ENCODE results near the gene TWIST2. TPM values are rescaled to one million over a fixed set of nuclear protein-coding genes. Genes with fewer than 3 reads are reported as not detected.

Gene TWIST2
- total RNA-seq, 2 donors from 2014 or later, result 1.9 TPM; not detected in 1

DNA sequence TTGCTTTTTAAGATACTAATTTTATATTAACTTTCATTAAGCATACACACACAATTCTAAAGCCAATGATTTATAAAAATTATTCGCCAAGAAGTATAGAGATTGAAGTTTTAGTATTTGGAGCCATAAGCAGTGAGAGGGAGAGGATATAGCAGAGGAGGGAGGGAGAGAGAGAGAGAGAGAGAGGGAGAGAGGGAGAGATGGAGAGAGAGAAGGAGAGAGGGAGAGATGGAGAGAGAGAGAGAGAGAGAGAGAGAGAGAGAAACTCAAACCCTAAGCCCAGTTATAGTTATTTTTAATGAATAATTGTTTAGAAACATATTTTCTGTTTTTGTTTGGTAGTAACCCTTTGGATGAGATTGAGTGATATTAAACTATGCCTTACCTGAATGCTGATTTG is 5.3 kb downstream of the TWIST2 start:
- Histone ChIP-seq H3K9ac (ENCODE audit: extremely low read depth, low read length, poor library complexity, severe bottlenecking) (no peak overlapping the region), H3K36me3 (ENCODE audit: control insufficient read depth, insufficient read depth, low read length) (no peaks in the 10 kb centered on the region), H3K9me3 (ENCODE audit: control insufficient read depth, low read length) (no peaks in the 10 kb centered on the region), H3K4me3 (ENCODE audit: low read length) (no peak overlapping the region), H3K27ac (ENCODE audit: low read depth, low read length) (no peak overlapping the region), H3K4me1 (ENCODE audit: control insufficient read depth, insufficient read depth, low read length) (no peaks in the 10 kb centered on the region), H3K27me3 (ENCODE audit: control insufficient read depth, insufficient read depth, low read length, poor library complexity, severe bottlenecking) (peaks cover 56% of the 10 kb centered on the region)
- peaks cover 43% of the 10 kb centered on the region for H3K27me3 Mint-ChIP-seq (ENCODE audit: insufficient read depth)
- TF ChIP-seq, protein P1, sequence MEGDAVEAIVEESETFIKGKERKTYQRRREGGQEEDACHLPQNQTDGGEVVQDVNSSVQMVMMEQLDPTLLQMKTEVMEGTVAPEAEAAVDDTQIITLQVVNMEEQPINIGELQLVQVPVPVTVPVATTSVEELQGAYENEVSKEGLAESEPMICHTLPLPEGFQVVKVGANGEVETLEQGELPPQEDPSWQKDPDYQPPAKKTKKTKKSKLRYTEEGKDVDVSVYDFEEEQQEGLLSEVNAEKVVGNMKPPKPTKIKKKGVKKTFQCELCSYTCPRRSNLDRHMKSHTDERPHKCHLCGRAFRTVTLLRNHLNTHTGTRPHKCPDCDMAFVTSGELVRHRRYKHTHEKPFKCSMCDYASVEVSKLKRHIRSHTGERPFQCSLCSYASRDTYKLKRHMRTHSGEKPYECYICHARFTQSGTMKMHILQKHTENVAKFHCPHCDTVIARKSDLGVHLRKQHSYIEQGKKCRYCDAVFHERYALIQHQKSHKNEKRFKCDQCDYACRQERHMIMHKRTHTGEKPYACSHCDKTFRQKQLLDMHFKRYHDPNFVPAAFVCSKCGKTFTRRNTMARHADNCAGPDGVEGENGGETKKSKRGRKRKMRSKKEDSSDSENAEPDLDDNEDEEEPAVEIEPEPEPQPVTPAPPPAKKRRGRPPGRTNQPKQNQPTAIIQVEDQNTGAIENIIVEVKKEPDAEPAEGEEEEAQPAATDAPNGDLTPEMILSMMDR (conservative IDR thresholded peaks at IDR 0.05), result no peak
- no peaks in the 10 kb centered on the region for H3K36me3 Mint-ChIP-seq (ENCODE audit: low read depth)
- H3K9me3 Mint-ChIP-seq, result no peaks in the 10 kb centered on the region
- no peak overlapping the region for H3K27ac Mint-ChIP-seq
- no peak overlapping the region for H3K4me3 Mint-ChIP-seq
- whole genome bisulfite sequencing, 2 experiments (ENCODE audit: insufficient coverage in 1 of 2, insufficient read length in 1 of 2), result 93% methylated on average over 1 of the region's 1 CpG; no CpG with 5 or more reads in 1 of the 2 experiments
- no peak for DNase-seq
- no peaks in the 10 kb centered on the region for H3K4me1 Mint-ChIP-seq

GRCh38 chr2:238853721-238854120 is 5.8 kb downstream of the TWIST2 start:
- H3K4me1 Mint-ChIP-seq, result no peaks in the 10 kb centered on the region
- Histone ChIP-seq H3K36me3 (ENCODE audit: control insufficient read depth, insufficient read depth, low read length) (no peaks in the 10 kb centered on the region), H3K4me1 (ENCODE audit: control insufficient read depth, insufficient read depth, low read length) (no peaks in the 10 kb centered on the region), H3K9me3 (ENCODE audit: control insufficient read depth, low read length) (no peaks in the 10 kb centered on the region), H3K27ac (ENCODE audit: low read depth, low read length) (no peak overlapping the region), H3K9ac (ENCODE audit: extremely low read depth, low read length, poor library complexity, severe bottlenecking) (no peak overlapping the region), H3K27me3 (ENCODE audit: control insufficient read depth, insufficient read depth, low read length, poor library complexity, severe bottlenecking) (peaks cover 51% of the 10 kb centered on the region), H3K4me3 (ENCODE audit: low read length) (no peak overlapping the region)
- H3K27me3 Mint-ChIP-seq (ENCODE audit: insufficient read depth), result peaks cover 39% of the 10 kb centered on the region
- no peak overlapping the region for H3K4me3 Mint-ChIP-seq
- TF ChIP-seq, protein P1 (conservative IDR thresholded peaks at IDR 0.05), result no peak
- WGBS, 2 experiments (ENCODE audit: insufficient coverage in 1 of 2, insufficient read length in 1 of 2), result 95% methylated on average over 4 to 9 of the region's 9 CpGs
- DNase-seq, result no peak
- H3K9me3 Mint-ChIP-seq, result no peaks in the 10 kb centered on the region
- no peak overlapping the region for H3K27ac Mint-ChIP-seq
- H3K36me3 Mint-ChIP-seq (ENCODE audit: low read depth), result no peaks in the 10 kb centered on the region

- no peaks in the 10 kb centered on the region for H3K9me3 ChIP-seq (ENCODE audit: control insufficient read depth, low read length)
- peak; percentile 31 for DNase-seq
- peaks cover 46% of the 10 kb centered on the region for H3K27me3 ChIP-seq (ENCODE audit: control insufficient read depth, insufficient read depth, low read length, poor library complexity, severe bottlenecking)
- Mint-ChIP-seq H3K4me1 (no peaks in the 10 kb centered on the region), H3K27ac (no peak overlapping the region), H3K9me3 (no peaks in the 10 kb centered on the region), H3K36me3 (ENCODE audit: low read depth) (no peaks in the 10 kb centered on the region), H3K4me3 (no peak overlapping the region), H3K27me3 (ENCODE audit: insufficient read depth) (peaks cover 33% of the 10 kb centered on the region)
- 78 to 83% methylated on average over 5 to 8 of the region's 8 CpGs for WGBS, 2 experiments (ENCODE audit: insufficient coverage in 1 of 2, insufficient read length in 1 of 2)
- H3K9ac ChIP-seq (ENCODE audit: extremely low read depth, low read length, poor library complexity, severe bottlenecking), result no peak overlapping the region
- H3K27ac ChIP-seq (ENCODE audit: low read depth, low read length), result no peak overlapping the region
- TF ChIP-seq, protein P1 (conservative IDR thresholded peaks at IDR 0.05), result no peak
- H3K4me3 ChIP-seq (ENCODE audit: low read length), result no peak overlapping the region
- no peaks in the 10 kb centered on the region for H3K36me3 ChIP-seq (ENCODE audit: control insufficient read depth, insufficient read depth, low read length)
- H3K4me1 ChIP-seq (ENCODE audit: control insufficient read depth, insufficient read depth, low read length), result no peaks in the 10 kb centered on the region
These were observed 6.4 kb downstream of the TWIST2 start for GRCh38 chr2:238854246-238854645.

Data from endodermal cell (in vitro differentiated cells).